HFFc6 (cell line): ENCODE results near the gene ZMAT3. TPM values are rescaled to one million over a fixed set of nuclear protein-coding genes. Genes with fewer than 3 reads are reported as not detected.

Experiments used
- DNase-seq: peaks from one replicate; pipeline ENCODE4 v3.0.0-alpha.2; 2018
- H3K27ac Mint-ChIP-seq: 2 replicates; pipeline ENCODE4 v1.8.0; 2020; ENCODE audit warnings: mild to moderate bottlenecking, mixed read lengths
- H3K27me3 Mint-ChIP-seq: 2 replicates; pipeline ENCODE4 v1.8.0; 2021; ENCODE audit warnings: mild to moderate bottlenecking, moderate library complexity, mixed read lengths; ENCODE audit not compliant: insufficient read depth
- H3K36me3 Mint-ChIP-seq: 2 replicates; pipeline ENCODE4 v1.8.0; 2021; ENCODE audit warnings: low read depth, mixed read lengths
- H3K4me1 Mint-ChIP-seq: 2 replicates; pipeline ENCODE4 v1.8.0; 2020; ENCODE audit warnings: low read depth, mixed read lengths
- H3K4me3 Mint-ChIP-seq: 2 replicates; pipeline ENCODE4 v1.8.0; 2020; ENCODE audit warnings: mild to moderate bottlenecking, moderate library complexity, mixed read lengths
- H3K9me3 Mint-ChIP-seq: 2 replicates; pipeline ENCODE4 v1.8.0; 2020; ENCODE audit warnings: mild to moderate bottlenecking, mixed read lengths
- total RNA-seq, 6 experiments: library from RNA; stranded (reverse); fragmentation: NEBNext Ultra II Directional; extraction: Animal tissue kit (Norgen Biotek cat#: 25700); gene quantifications; 2 replicates in 1 of 6; 3 replicates in 5 of 6; pipeline ENCODE4 v1.2.3, GENCODE V29; 2021
- TF ChIP-seq, protein P1 (sequence below): fragments of 200-600 bp; sonication (generic); IDR thresholded peaks from 2 replicates; pipeline ENCODE4 v1.5.0; 2021; ENCODE audit warnings: antibody characterized with exemption, mild to moderate bottlenecking

The ZMAT3 gene
- total RNA-seq, 6 experiments from 2014 or later: 70.6 to 100 (median 83.7) TPM

- DNase-seq: no peak
- H3K4me3 Mint-ChIP-seq: no peak overlapping the region
- peaks cover 73% of the 10 kb centered on the region for H3K9me3 Mint-ChIP-seq
- H3K36me3 Mint-ChIP-seq: peaks cover 77% of the 10 kb centered on the region
- no peaks in the 10 kb centered on the region for H3K27me3 Mint-ChIP-seq
- TF ChIP-seq, protein P1, sequence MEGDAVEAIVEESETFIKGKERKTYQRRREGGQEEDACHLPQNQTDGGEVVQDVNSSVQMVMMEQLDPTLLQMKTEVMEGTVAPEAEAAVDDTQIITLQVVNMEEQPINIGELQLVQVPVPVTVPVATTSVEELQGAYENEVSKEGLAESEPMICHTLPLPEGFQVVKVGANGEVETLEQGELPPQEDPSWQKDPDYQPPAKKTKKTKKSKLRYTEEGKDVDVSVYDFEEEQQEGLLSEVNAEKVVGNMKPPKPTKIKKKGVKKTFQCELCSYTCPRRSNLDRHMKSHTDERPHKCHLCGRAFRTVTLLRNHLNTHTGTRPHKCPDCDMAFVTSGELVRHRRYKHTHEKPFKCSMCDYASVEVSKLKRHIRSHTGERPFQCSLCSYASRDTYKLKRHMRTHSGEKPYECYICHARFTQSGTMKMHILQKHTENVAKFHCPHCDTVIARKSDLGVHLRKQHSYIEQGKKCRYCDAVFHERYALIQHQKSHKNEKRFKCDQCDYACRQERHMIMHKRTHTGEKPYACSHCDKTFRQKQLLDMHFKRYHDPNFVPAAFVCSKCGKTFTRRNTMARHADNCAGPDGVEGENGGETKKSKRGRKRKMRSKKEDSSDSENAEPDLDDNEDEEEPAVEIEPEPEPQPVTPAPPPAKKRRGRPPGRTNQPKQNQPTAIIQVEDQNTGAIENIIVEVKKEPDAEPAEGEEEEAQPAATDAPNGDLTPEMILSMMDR: no peak
- H3K4me1 Mint-ChIP-seq: no peaks in the 10 kb centered on the region
- H3K27ac Mint-ChIP-seq: no peak overlapping the region
Observed at GRCh38 chr3:178987745-178988144, 83.9 kb downstream of the ZMAT3 start.

DNA sequence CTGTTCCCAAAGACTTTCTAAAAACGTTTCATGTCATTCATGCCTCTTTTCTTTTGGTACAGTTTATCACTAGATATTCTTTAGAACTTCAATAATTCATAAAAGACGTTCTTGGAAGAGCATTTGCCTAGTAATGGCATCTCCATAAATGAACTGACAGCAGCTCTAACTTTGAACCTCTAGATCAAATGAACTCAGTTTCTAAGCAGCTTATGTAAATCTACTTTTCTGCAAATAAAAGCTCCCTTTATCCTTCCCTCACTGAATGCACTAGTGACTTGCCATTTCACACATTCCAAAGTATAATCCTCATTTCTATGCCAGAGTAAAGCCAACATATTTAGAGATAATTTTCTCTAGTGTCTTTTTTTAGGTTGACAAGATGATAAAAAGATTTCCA lies 85.2 kb downstream of the ZMAT3 start:
- Mint-ChIP-seq H3K27ac (no peak overlapping the region), H3K9me3 (peaks cover 70% of the 10 kb centered on the region), H3K36me3 (peaks cover 72% of the 10 kb centered on the region), H3K4me1 (no peaks in the 10 kb centered on the region; the same call in 1 of the 2 replicates), H3K27me3 (no peaks in the 10 kb centered on the region), H3K4me3 (no peak overlapping the region)
- no peak for DNase-seq
- TF ChIP-seq, protein P1: no peak

DNA sequence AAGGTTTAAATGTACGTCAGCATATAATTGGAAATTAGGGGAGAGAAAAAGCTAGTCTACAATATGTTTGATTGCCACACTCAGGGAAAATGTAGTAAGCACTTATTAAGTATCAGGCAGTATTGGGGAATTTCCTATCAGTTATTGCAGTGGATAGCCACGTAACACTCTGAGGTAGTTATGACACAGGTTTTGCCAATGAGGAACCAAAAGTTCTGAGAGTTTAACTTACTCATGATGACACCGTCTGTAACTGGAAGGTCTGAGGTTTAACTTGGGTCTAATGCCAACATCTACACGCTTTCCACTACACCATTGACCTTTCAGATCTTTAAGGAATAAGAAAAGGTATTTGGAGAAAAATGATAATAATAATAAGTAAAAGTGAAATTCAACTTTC lies 89.5 kb downstream of the ZMAT3 start:
- no peak for DNase-seq
- TF ChIP-seq, protein P1: no peak
- Mint-ChIP-seq H3K9me3 (peaks cover 27% of the 10 kb centered on the region), H3K36me3 (peaks cover 33% of the 10 kb centered on the region), H3K27ac (no peak overlapping the region), H3K4me3 (no peak overlapping the region), H3K4me1 (no peaks in the 10 kb centered on the region; the same call in 1 of the 2 replicates), H3K27me3 (no peaks in the 10 kb centered on the region; the same call in 1 of the 2 replicates)

GRCh38 chr3:178975320-178975719 lies 96.3 kb downstream of the ZMAT3 start:
- Mint-ChIP-seq H3K4me1 (peaks cover 5% of the 10 kb centered on the region), H3K36me3 (peaks cover 12% of the 10 kb centered on the region), H3K27ac (no peak overlapping the region), H3K4me3 (no peak overlapping the region), H3K9me3 (peaks cover 8% of the 10 kb centered on the region), H3K27me3 (no peaks in the 10 kb centered on the region; the same call in 1 of the 2 replicates)
- no peak for DNase-seq
- TF ChIP-seq, protein P1: no peak

DNA sequence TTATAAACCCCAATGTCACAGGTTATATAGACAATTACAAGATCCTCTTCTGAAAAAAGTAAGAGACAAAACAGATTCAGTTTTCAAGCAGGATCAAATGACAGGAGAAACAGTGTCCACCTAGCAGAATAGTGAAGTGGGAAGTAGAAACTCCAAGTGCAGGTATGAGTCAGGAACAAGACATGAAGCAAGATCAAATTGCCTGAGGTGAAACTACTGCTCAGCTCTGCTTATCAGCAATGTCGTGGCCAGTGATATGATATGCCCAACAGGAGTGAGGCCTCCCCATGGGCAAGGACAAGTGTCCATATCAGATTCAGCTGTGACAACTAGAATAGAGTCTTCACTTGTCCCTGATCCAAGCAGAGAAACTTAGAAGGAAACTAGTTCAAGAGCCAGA lies 100.0 kb downstream of the ZMAT3 start:
- H3K27me3 Mint-ChIP-seq: no peaks in the 10 kb centered on the region
- H3K9me3 Mint-ChIP-seq: peaks cover 8% of the 10 kb centered on the region
- peaks cover 12% of the 10 kb centered on the region for H3K36me3 Mint-ChIP-seq
- H3K4me3 Mint-ChIP-seq: no peak overlapping the region
- peaks cover 17% of the 10 kb centered on the region for H3K4me1 Mint-ChIP-seq
- no peak overlapping the region for H3K27ac Mint-ChIP-seq
- DNase-seq: peak; percentile 46
- TF ChIP-seq, protein P1: no peak
